K562 (cell line): ENCODE results near the gene YIPF4.

ENCODE experiments used
- CBX5 ChIP-seq: IDR thresholded peaks from 2 replicates; pipeline ENCODE4 v1.6.1; 2014; ENCODE audit warnings: low read depth, borderline replicate concordance
- CEBPB ChIP-seq: fragments of 450-650 bp; IDR thresholded peaks from 2 replicates; pipeline ENCODE4 v1.6.1; 2016; ENCODE audit warnings: missing genetic modification characterization, missing compliant biosample characterization
- CTBP1 ChIP-seq: fragments of 450-650 bp; IDR thresholded peaks from 2 replicates; pipeline ENCODE4 v1.6.1; 2016; ENCODE audit warnings: borderline replicate concordance
- FOXP4 ChIP-seq: sonication (generic); formaldehyde crosslinking; IDR thresholded peaks from 2 replicates; pipeline ENCODE4 v1.8.0; 2022; ENCODE audit warnings: mild to moderate bottlenecking, missing genetic modification reagents, borderline replicate concordance
- RBFOX2 ChIP-seq: fragments of 200-400 bp; formaldehyde crosslinking; IDR thresholded peaks from 2 replicates; pipeline ENCODE4 v1.6.1; 2017; ENCODE audit warnings: low read depth, mild to moderate bottlenecking, low read length, moderate library complexity
- RBM39 ChIP-seq: fragments of 200-400 bp; formaldehyde crosslinking; optimal IDR thresholded peaks from 2 replicates; pipeline ENCODE3; 2018; ENCODE audit warnings: low read depth, low read length
- RNF2 ChIP-seq: sonication (generic); IDR thresholded peaks from 2 replicates; pipeline ENCODE4 v1.6.1; 2016
- SRF ChIP-seq, 2 experiments: fragments of 250-450, 450-650 bp in 1 of 2; sonication (Bioruptor Pico) in 1 of 2; sonication (generic) in 1 of 2; formaldehyde crosslinking; IDR thresholded peaks; 2 replicates each; pipeline versions ENCODE4 v1.5.0 to v1.5.1; 2020 to 2022; ENCODE audit warnings: mild to moderate bottlenecking in 1 of 2, missing genetic modification reagents in 1 of 2
- STAT6 ChIP-seq: sonication (generic); formaldehyde crosslinking; IDR thresholded peaks from 2 replicates; pipeline ENCODE4 v1.8.1; 2023; ENCODE audit warnings: mild to moderate bottlenecking, missing genetic modification reagents
- TF ChIP-seq, protein P1 (sequence below), 3 experiments: IDR thresholded peaks in 2 of 3; conservative IDR thresholded peaks in 1 of 3; 2 replicates each; pipeline ENCODE4 v1.5.1; 2011 to 2012; ENCODE audit warnings: low read length in 3 of 3, mild to moderate bottlenecking in 3 of 3, control low read depth in 2 of 3, improper control_type of control experiment in 1 of 3, inconsistent platforms in 1 of 3, low read depth in 1 of 3, mixed read lengths in 1 of 3, moderate library complexity in 1 of 3; ENCODE audit not compliant: insufficient read depth in 2 of 3

GRCh38 chr2:32237488-32237887 is 40.2 kb upstream of the YIPF4 start:
- TF ChIP-seq FOXP4 (CRISPR knock-in tag) (no peak), RBM39 (no peak), RNF2 (no peak), RBFOX2 (no peak), CBX5 (no peak), CTBP1 (no peak), SRF (CRISPR knock-in tag; IDR thresholded peaks at IDR 0.05) (no peak), STAT6 (no peak), CEBPB (tag) (no peak)
- TF ChIP-seq, protein P1, sequence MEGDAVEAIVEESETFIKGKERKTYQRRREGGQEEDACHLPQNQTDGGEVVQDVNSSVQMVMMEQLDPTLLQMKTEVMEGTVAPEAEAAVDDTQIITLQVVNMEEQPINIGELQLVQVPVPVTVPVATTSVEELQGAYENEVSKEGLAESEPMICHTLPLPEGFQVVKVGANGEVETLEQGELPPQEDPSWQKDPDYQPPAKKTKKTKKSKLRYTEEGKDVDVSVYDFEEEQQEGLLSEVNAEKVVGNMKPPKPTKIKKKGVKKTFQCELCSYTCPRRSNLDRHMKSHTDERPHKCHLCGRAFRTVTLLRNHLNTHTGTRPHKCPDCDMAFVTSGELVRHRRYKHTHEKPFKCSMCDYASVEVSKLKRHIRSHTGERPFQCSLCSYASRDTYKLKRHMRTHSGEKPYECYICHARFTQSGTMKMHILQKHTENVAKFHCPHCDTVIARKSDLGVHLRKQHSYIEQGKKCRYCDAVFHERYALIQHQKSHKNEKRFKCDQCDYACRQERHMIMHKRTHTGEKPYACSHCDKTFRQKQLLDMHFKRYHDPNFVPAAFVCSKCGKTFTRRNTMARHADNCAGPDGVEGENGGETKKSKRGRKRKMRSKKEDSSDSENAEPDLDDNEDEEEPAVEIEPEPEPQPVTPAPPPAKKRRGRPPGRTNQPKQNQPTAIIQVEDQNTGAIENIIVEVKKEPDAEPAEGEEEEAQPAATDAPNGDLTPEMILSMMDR (IDR thresholded peaks at IDR 0.05 in 2 of 3, conservative IDR thresholded peaks at IDR 0.05 in 1 of 3; ENCODE audit: insufficient read depth in 2 of 3, low read depth in 1 of 3, low read length in 3 of 3), result no peak
